Measurements from ENCODE around the gene PDLIM4.

Gene PDLIM4

DNA sequence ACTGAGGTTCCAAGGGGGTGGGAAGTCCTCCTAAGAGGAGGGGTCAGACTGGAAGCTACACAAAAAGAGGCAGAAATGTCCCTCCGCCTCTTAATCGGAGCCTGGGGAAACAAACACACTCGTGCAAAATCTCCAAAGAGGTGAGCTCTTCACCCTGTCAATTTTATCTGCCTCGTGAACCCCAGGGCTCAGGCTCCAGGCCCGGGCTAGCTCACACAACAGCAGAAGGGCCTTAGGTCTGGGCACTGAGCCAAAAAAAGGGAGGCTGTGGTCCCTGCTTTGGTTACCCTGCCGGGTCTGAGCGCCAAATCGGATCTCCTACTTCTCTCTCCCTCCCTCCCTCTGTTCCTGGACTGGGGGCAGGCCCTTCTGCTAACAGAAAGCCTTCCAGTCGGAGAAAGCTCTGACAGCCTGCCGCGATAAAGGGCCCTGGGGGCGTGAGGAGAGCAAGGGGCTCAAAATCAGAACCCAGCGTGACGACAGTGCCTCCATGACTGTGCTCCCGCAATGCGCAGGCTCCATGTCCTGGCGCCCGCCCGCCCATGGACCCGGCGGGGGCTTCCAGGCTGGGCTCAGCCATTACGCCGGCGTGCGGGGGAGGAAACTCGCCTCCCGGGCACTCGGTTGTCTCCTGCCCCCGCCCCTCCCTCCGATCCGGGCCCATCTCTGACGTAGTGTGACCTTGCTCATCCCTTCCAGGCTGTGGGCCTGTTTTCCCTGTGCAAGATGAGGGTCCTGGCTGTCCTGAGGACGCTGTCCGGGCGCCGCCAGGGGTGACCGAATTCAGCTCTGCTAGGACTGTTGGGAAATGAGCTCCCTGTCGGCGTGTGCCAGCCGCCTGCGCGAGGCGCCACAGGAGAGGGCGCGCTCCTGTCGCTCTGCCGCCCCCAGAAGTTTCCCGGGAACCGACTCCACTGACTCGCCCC, 35.8 kb downstream of the PDLIM4 start:
- no peak for DNase-seq

DNA sequence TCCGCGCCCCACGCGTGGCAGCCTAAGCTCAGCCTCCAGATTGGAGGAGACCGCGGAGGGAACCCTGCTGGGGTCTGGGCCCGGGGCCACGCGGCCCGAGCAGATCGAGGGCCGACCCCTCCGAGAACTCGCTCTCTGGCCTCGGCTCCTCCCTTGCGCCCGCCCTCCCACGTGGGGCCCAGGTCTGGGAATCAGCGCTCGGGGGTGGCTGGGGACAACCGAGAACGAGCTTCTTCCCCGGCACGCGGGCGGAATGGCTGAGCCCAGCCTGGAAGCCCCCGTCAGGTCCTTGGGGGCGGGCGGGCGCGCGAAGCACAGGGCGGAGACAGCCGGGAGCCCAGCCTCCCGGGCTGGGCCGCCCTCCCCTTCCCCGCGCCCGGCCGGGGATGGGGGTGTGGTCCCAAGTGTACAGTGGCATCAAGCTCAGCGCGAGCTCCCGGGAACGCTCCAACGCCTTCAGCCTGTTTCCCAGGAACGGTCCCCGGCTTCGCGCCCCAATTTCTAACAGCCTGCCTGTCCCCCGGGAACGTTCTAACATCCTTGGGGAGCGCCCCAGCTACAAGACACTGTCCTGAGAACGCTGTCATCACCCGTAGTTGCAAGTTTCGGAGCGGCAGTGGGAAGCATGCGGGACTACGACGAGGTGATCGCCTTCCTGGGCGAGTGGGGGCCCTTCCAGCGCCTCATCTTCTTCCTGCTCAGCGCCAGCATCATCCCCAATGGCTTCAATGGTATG, 36.7 kb downstream of the PDLIM4 start, which contains the start of gene SLC22A4:
Gene SLC22A4 (plus strand): TSS at position 403 of the 736 bp plus-strand sequence. CDS start 223 bp downstream, at position 626.
- DNase-seq = peak; percentile 74

DNA sequence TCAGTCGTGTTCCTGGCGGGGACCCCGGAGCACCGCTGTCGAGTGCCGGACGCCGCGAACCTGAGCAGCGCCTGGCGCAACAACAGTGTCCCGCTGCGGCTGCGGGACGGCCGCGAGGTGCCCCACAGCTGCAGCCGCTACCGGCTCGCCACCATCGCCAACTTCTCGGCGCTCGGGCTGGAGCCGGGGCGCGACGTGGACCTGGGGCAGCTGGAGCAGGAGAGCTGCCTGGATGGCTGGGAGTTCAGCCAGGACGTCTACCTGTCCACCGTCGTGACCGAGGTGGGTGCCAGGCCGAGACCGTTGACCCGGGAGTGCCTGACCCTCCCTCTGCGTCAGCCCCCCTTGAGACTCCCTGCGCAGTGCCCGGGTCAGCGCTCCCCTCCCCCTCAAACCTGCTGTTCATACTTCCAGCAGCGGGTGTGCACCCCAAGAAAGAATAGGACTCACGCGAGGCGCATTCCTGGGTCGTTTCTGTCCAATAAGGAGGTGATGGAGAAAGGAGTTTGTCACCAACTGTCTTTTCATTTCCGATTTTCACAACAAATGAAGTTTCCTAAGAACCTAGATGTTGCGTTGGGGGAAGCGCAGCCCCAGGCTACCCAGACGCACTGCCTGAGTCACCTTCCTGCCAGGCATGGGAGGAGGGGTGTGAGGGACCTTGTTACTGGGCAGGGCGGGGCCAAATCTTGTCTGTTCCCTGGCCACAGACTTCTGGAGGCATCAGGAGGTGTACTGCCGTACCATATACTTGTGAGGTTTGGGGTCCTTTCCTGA, 37.4 kb downstream of the PDLIM4 start:
- DNase-seq = no peak

DNA sequence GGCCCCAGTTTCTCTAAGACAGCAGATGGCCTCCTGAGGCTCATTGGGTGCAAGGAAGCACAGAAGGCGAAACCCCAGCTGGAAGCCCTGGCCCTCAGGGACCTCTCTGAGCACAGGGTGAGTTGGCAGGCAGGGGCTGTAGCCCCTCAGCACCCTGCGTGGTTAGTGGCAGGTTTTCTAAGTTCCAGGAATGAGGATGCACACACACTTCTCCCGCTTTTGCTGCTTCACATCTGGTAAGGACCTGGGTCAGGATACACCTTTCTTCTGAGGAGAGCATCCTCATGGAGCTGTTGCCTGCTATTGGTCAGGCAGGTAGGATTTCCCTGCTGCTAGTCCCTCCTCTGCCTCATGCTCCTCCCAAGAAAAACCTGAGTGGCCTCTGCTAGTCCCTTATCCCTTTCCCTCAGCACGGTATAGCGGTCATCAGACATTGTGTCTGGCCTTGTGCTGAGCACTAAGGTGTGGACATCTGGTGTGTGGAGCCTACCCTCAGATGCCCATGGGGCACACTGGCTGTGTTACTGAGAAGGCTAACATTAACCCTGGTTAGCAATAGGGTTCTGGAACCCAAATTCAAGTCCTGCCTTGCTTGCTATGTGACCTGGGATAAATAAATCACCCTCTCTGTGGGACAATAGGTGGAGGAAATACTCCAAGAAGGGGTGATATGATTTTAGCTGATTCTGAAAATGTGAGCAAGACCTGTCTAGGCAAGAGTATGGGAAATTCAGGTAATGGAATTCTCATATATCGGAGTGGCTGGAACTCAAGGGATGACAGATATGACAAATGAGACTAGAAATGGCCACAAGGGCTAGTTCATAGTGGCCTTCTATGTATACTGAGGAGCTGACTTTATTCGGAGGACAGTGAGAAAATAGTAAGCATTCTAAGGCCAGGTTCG, 38.3 kb downstream of the PDLIM4 start:
- DNase-seq = no peak

DNA sequence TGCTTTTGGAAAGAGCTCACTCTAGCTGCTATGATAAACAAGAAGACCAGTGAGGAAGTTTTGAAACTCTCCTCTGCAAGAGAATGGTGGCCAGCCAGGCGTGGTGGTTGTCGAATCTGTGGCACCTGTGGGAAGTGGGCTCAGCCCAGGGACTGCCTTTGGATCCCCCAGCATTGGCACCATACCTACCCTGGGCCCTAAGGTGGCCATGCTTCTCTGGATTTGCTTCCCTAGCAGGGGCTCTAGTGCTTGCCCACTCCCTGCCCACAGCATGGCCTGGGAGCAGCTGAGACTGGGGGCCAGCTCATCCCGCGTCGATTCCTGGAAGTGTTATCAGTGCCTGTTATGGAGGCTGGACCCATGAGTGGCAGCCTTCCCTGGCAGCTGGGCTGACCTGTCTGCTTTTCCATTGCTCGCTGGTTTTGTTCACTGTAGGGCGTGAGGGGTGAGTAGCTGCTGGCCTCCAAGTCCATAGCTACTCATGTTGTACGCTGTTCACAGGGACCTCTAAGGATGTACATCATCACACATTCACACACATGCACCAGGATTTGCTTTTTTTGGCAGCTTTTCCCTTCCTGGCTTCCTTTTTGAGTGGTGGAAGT, 39.0 kb downstream of the PDLIM4 start:
- no peak for DNase-seq

DNA sequence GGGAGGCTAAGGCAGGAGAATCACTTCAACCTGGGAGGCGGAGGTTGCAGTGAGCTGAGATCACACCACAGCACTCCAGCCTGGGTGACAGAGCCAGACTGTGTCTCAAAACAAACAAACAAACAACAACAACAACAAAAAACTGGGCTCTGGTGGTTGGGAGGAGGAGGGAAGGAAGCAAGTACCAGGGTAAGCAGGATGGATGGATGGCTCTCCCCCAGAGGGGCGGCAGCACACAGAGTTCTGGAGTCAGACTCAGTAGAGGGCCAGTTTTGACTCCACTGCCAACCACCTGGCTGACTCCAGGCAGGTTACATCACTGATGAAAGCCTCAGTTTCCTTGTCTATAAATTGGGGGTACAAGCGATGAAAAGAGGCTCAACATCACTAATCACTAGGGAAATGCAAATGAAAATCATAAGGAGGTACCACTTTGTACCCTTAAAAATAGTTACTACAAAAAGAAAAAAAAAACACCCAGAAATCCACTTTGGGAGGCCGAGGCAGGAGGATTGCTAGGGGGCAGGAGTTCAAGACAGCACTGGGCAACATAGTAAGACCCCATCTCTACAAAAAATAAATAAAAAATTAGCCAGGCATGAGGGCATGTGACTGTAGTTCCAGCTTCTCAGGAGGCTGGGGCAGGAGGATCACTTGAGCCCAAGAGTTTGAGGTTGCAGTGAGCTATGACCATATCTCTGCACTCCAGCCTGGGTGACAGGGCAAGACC, 39.9 kb downstream of the PDLIM4 start:
- no peak for DNase-seq

DNA sequence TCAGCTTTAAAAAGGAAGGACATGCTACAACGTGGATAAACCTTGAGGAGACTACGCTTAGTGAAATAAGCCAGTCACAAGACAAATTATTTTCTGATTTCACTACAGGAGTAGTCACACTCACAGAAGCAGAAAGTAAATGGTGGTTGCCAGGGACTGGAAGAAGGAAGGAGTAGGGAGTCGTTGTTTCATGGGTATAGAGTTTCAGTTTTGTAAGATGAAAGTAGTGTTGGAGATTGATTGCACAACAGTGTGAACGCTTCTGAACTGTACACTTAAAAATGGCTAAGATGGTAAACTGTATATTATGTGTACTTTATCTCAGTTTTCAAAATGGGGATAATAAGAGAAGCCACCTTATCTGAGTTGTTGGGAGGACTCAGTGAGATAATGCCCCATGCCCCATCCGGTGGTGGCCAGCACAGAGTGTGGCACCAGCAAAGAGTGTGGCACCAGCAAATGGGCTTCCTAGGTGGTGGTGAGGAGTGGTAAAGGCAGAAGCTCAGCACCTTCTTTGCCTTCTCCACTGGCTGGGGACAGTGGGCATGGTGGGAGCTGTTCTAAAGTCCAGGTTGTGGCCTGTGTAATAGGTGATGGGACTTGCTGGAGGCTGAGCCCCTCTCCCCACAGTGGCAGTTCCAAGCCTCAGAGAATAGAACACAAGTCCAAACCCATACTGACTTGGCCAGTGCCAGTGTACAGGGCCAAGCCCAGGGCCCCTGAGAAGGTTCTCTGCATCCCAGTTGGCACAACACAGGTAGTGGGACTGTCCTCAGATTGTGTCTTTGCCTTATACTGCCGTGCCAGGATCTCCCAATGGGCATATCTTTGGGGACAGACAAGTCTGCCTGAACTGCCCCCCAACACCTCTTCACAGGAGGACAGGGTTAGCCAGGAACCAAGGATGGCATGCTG, 41.1 kb downstream of the PDLIM4 start:
- DNase-seq = no peak

DNA sequence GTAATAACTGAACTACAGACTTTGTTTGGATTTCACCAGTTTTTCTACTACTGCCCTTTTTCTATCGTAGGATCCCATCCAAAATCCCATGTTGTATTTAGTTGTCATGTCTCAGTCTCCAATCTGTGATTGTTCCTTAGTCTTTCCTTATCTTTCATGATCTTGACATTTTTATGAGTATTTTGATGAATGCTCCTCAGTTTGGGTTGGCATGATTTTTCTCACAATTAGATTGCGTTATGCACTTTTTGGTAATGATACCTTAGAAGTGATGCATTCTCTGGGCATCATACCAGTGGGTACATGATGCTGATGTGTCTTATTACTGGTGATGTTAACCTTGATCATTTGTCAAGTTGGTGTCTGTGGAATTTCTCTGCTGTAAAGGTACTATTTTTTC, 42.4 kb downstream of the PDLIM4 start:
- no peak for DNase-seq

DNA sequence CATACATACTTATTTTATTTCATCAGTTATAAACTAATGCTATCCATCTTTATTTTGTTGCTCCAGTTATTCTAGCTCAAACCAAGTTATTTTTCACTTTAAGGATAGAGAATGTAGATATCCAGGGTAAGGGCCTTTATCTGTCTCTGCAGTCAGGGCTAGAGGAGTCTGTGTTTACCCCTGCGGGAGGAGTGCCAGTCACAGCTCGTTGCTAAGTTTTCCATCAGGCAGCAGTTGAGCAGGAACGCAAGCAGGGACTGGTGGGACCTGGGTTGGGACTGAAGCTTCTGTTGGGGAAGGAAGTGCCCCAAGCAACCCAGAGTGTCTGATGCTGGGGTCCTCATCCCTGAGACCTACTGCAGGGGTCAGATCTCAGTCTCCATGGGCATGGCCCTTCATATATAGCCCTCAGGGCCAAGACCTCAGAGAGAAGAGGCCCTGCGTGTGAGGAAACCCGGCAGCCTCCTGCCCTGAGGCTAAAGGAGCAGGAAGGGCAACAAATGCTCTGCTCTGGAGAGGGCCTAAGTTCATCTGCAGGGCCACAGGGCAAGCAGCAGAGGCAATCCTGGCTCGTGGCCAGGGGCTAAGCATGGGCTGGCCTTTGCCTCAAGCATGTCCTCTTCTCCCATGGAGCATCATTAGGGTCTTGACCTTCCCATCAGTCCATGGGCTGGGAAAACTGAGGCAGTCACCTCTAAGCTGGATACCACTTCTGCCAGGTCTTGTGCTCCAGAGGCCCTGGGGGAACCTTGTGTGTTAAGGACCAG, 43.3 kb downstream of the PDLIM4 start:
- DNase-seq = no peak

DNA sequence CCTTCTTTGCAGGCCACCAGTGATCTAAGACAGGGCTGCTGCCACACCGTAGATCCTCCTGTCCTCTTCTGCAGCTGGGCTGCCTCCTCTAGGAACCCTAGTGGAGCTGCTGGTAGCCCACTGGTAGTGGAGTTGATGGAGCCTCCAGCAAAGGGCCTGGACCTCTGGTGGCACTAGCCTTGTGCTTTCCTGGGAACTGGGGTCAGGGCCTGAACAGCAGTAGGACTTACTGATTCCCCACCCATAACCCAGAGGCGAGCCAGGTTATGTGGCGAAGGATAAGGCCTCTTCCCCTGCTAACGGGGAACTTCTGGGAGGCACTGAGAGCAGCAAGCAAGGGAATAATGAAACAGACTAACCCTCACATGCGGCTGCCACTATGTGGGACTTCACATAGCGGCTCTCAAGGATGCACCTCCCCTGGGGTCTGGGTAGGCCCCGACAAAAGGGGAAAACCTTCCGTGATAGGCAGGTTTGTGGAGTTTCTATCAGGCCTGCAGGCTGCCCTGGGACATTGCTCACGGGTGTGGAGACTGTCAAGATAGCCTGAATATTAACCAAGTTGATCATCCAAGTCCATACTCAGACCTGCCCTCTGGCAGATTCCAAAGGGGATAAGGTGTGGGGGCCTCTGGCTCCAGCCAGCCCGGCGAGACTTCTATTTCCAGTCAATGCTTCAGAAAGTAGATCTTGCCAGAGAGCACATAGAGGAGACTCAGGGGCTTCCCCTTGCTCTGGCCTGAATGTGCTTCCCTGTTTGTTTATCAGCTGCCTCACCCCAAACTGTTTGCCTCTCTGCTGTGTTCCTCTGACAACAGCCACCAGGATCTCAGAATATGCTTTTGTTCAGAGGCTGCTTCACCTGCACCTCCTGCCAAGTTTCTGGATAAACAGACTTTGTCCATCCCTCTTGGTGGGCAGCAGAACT, 44.1 kb downstream of the PDLIM4 start:
- DNase-seq = no peak

DNA sequence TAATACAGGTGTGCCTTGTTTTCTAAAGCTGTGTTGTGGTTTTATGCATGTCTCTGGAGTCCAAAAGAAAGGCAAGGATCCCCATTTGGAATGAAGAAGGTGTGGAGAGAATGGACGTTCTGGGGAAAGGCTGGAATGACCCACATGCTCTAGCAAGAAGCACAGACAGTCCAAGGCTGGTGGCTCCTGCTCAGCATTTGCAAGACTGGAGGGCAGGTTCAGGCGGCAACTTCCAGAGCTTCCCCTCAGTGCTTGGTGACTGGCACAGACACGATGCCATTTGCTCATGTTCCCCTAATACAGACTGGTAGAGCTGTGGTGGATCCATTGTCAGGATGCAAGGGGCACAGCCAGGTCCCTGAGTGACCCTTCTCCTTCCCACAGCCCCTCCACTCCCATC, 44.9 kb downstream of the PDLIM4 start:
- no peak for DNase-seq

DNA sequence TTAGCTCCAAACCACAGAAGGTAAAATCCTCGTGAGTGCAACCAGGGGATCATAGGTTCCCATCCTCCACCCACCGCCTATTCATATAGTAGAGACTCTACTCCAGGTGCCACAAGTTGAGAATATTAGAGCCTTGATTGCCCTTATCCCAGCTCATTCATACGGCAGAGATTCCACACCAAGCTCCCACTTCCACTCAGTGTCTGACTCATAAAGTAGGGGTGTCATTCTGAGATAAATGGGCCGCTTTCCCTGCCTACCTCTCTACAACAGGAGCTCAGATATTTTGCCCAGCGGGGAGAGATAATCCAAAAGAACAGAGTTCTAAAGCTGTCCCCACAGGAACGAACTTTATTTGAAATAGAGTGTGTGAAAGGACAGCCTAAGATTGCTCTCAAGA, 46.1 kb downstream of the PDLIM4 start:
- DNase-seq = no peak

DNA sequence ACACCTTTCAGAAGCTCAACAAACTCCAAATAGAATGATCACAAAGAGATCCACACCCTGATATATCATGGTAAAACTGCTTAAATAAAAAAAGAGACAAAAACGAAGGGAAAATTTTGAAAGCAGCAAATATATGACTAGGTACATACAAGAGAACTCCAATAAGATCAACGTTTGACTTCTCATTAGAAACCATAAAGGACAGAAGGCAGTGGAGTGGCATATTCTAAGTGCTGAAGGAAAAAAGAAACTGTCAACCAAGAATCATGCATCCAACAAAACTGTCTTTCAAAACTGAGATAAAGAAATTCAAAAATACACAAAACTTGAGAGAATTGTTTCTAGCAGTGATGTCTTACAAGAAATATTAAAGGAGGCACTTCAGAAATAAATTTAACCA, 47.9 kb downstream of the PDLIM4 start:
- no peak for DNase-seq

DNA sequence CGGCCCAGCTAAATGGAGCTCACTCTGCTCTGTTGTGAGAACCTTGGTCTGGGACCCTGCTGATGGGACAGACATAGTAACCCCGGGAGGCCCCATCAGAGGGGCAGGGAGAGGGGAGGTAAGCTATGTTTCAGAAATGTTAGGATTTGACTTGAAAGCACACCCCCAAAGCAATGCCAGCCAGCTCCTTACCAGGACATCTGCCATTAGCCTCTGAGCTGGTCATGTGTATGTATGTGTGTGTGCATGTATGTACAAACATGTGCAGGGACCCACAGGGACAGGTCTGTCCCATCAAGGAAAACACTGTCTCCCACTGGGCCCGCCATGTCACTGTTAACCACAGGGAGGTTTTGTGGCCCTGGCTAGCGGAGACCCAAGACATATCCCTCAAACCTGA, 51.2 kb downstream of the PDLIM4 start:
- no peak for DNase-seq

DNA sequence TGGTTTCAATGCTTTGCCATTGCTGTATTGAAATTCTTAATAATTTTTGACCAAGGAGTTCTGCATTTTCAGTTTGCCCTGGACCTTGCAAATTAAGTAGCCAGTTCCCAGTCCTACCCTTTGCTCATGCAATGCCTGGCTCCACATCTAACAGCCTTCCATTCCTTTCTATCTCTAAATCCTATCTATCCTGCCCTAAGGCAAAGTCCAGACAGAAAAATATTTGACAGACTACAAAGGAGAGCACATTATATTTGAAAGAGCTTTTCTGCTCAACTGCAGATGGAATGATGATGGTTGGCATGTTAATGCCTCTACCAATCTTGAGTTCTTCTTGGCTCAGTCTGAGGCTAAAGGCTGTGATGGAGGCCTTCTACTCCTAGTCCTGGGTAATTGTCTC, 52.2 kb downstream of the PDLIM4 start:
- no peak for DNase-seq

DNA sequence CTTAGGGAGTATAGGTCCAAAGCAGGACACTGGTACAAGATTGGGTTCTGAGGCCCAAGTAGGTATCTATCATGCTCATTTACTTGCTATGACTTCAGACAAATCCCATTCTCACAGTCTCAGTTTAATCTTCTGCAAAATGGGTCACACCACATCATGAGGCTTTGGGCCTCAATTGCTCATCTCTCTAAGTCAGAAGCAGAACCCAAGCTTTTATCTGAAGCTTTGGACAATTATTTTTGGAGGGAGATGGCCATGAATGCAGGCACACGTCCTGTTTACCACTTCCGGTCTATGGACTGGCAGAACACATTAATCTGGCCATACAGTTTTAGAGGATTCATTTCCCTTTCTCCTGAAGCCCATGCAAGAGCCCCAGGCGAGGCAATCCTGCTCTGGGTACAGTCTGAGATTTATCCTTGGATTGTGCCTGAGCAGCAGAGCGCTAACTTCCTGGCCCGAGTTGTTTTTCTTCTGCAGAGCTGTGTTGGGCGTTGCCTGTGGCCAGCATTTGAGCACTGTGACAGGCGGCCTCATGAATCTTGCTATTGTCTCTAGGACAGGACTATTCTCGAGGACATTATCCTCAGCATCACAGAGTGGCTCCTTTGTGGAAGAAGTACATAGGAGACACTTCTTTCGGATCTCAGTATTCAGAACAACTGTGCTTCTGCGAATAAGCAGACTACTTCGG, 52.8 kb downstream of the PDLIM4 start:
- no peak for DNase-seq

DNA sequence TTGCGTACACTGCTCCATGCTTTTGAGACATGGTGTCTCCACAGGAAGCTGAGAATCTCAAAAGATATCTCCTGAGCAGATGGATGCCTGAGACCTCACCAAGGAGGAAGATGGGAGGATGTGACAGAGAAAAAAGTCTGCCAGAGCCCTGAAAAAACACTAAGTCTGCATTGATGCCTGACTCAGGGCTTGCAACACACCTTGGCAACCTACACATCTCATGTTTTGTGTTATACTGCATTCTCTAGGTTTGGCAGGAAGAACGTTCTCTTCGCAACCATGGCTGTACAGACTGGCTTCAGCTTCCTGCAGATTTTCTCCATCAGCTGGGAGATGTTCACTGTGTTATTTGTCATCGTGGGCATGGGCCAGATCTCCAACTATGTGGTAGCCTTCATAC, 55.9 kb downstream of the PDLIM4 start:
- no peak for DNase-seq

Measured in cortex of kidney (tissue), 1 donor.